ENCODE measurements around the gene AIFM2.
A peak's percentile ranks its signal among the peaks of the same experiment; 100 is the strongest.

AIFM2 gene

GRCh38 chr10:70167246-70167645, 34.6 kb upstream of the AIFM2 start:
- peaks cover 0 to 49% of the 10 kb centered on the region in 2 experiments for H3K36me3 ChIP-seq (ENCODE audit: control insufficient read depth in 1 of 2, insufficient read depth in 2 of 2, low read depth in 1 of 2, low read length in 2 of 2)
- no peak overlapping the region for H2BK15ac ChIP-seq (ENCODE audit: low read depth, poor library complexity, severe bottlenecking)
- H3K4me3 ChIP-seq (ENCODE audit: insufficient read depth in 1 of 2, low read depth in 1 of 2, low read length in 2 of 2), result peak overlapping the region in 1 of 2 experiments; percentile 99
- no peak overlapping the region for H2BK120ac ChIP-seq (ENCODE audit: low read depth, low read length)
- no peak overlapping the region for H2BK12ac ChIP-seq (ENCODE audit: low read length in 2 of 2)
- no peaks in the 10 kb centered on the region for H3K9me3 ChIP-seq (ENCODE audit: control insufficient read depth, low read length)
- H2AK5ac ChIP-seq (ENCODE audit: low read length, severe bottlenecking), result no peak overlapping the region
- no peaks in the 10 kb centered on the region for H3K27me3 ChIP-seq (ENCODE audit: control insufficient read depth in 1 of 2, insufficient read depth in 1 of 2, low read length in 2 of 2)
- no peak overlapping the region for H3K18ac ChIP-seq (ENCODE audit: low read depth in 1 of 2, low read length in 2 of 2)
- H3K9ac ChIP-seq (ENCODE audit: low read length), result peak overlapping the region; percentile 99
- no peak overlapping the region for H3K14ac ChIP-seq (ENCODE audit: low read length in 2 of 2)
- WGBS, result 85% methylated on average over 5 of the region's 7 CpGs
- H3K23ac ChIP-seq (ENCODE audit: low read length in 2 of 2), result no peak overlapping the region
- H2AFZ ChIP-seq (ENCODE audit: low read depth, low read length), result no peak overlapping the region
- no peak overlapping the region for H4K91ac ChIP-seq (ENCODE audit: low read length)
- DNase-seq, result no peak
- no peak overlapping the region for H3K4ac ChIP-seq (ENCODE audit: low read depth in 1 of 2, low read length in 2 of 2)
- H3K79me1 ChIP-seq (replicated peaks; ENCODE audit: low read length, poor library complexity, severe bottlenecking), result no peaks in the 10 kb centered on the region
- no peak overlapping the region for H3K27ac ChIP-seq (ENCODE audit: low read length, poor library complexity, severe bottlenecking)
- no peak overlapping the region for H4K8ac ChIP-seq (ENCODE audit: low read length)
- H2BK5ac ChIP-seq (ENCODE audit: low read depth, low read length, poor library complexity, severe bottlenecking), result no peak overlapping the region
- peaks cover 4% of the 10 kb centered on the region for H3K4me1 ChIP-seq (ENCODE audit: control insufficient read depth, insufficient read depth, low read depth, low read length)
- H3K4me2 ChIP-seq (ENCODE audit: low read length, poor library complexity, severe bottlenecking), result no peak overlapping the region

GRCh38 chr10:70166394-70166793, 33.8 kb upstream of the AIFM2 start:
- no peak overlapping the region for H2AFZ ChIP-seq (ENCODE audit: low read depth, low read length)
- H3K23ac ChIP-seq (ENCODE audit: low read length in 2 of 2), result no peak overlapping the region
- no peak overlapping the region for H3K4ac ChIP-seq (ENCODE audit: low read depth in 1 of 2, low read length in 2 of 2)
- no peak overlapping the region for H2BK120ac ChIP-seq (ENCODE audit: low read depth, low read length)
- H3K79me1 ChIP-seq (replicated peaks; ENCODE audit: low read length, poor library complexity, severe bottlenecking), result no peaks in the 10 kb centered on the region
- H2AK5ac ChIP-seq (ENCODE audit: low read length, severe bottlenecking), result no peak overlapping the region
- no peak overlapping the region for H2BK12ac ChIP-seq (ENCODE audit: low read length in 2 of 2)
- H3K9me3 ChIP-seq (ENCODE audit: control insufficient read depth, low read length), result no peaks in the 10 kb centered on the region
- H3K27ac ChIP-seq (ENCODE audit: low read length, poor library complexity, severe bottlenecking), result no peak overlapping the region
- peaks cover 7% of the 10 kb centered on the region for H3K4me1 ChIP-seq (ENCODE audit: control insufficient read depth, insufficient read depth, low read depth, low read length)
- H3K14ac ChIP-seq (ENCODE audit: low read length in 2 of 2), result no peak overlapping the region
- H4K91ac ChIP-seq (ENCODE audit: low read length), result no peak overlapping the region
- H3K9ac ChIP-seq (ENCODE audit: low read length), result no peak overlapping the region
- H3K4me3 ChIP-seq (ENCODE audit: insufficient read depth in 1 of 2, low read depth in 1 of 2, low read length in 2 of 2), result peak overlapping the region in 1 of 2 experiments; percentile 99
- H3K27me3 ChIP-seq (ENCODE audit: control insufficient read depth in 1 of 2, insufficient read depth in 1 of 2, low read length in 2 of 2), result no peaks in the 10 kb centered on the region
- no peak for DNase-seq
- no peak overlapping the region for H3K4me2 ChIP-seq (ENCODE audit: low read length, poor library complexity, severe bottlenecking)
- H2BK5ac ChIP-seq (ENCODE audit: low read depth, low read length, poor library complexity, severe bottlenecking), result no peak overlapping the region
- no peak overlapping the region for H4K8ac ChIP-seq (ENCODE audit: low read length)
- no peak overlapping the region for H3K18ac ChIP-seq (ENCODE audit: low read depth in 1 of 2, low read length in 2 of 2)
- 94% methylated on average over 3 of the region's 3 CpGs for WGBS
- H2BK15ac ChIP-seq (ENCODE audit: low read depth, poor library complexity, severe bottlenecking), result no peak overlapping the region
- peaks cover 0 to 56% of the 10 kb centered on the region in 2 experiments for H3K36me3 ChIP-seq (ENCODE audit: control insufficient read depth in 1 of 2, insufficient read depth in 2 of 2, low read depth in 1 of 2, low read length in 2 of 2)

DNA sequence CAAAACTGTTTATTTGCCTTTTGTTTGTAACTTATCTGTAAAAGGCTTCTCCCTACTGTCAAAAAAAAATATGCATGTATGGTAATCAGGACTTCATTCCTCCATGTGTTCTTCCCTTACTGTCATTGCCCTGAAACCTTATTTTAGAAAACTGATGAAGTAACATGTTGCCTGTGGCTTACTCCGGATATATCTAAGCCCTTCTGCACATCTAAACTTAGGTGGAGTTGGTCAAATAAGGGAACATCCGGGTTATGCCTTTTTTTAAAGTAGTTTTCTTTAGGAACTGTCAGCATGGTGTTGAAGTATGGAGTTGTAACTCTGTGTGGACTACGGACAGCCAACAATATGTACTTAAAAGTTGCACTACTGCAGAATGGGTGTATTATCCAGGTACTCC, 31.5 kb upstream of the AIFM2 start:
- no peak overlapping the region for H2BK15ac ChIP-seq (ENCODE audit: low read depth, poor library complexity, severe bottlenecking)
- no peaks in the 10 kb centered on the region for H3K27me3 ChIP-seq (ENCODE audit: control insufficient read depth in 1 of 2, insufficient read depth in 1 of 2, low read length in 2 of 2)
- H3K4me1 ChIP-seq (ENCODE audit: control insufficient read depth, insufficient read depth, low read depth, low read length), result peaks cover 7% of the 10 kb centered on the region
- no peak overlapping the region for H3K23ac ChIP-seq (ENCODE audit: low read length in 2 of 2)
- H3K18ac ChIP-seq (ENCODE audit: low read depth in 1 of 2, low read length in 2 of 2), result no peak overlapping the region
- H4K91ac ChIP-seq (ENCODE audit: low read length), result no peak overlapping the region
- no peak overlapping the region for H3K9ac ChIP-seq (ENCODE audit: low read length)
- H3K36me3 ChIP-seq (ENCODE audit: control insufficient read depth in 1 of 2, insufficient read depth in 2 of 2, low read depth in 1 of 2, low read length in 2 of 2), result peaks cover 4 to 79% of the 10 kb centered on the region in 2 experiments
- no peak overlapping the region for H3K4me2 ChIP-seq (ENCODE audit: low read length, poor library complexity, severe bottlenecking)
- H3K9me3 ChIP-seq (ENCODE audit: control insufficient read depth, low read length), result no peaks in the 10 kb centered on the region
- no peak overlapping the region for H3K14ac ChIP-seq (ENCODE audit: low read length in 2 of 2)
- H2AK5ac ChIP-seq (ENCODE audit: low read length, severe bottlenecking), result no peak overlapping the region
- no peak overlapping the region for H3K4ac ChIP-seq (ENCODE audit: low read depth in 1 of 2, low read length in 2 of 2)
- DNase-seq, result no peak
- no peak overlapping the region for H4K8ac ChIP-seq (ENCODE audit: low read length)
- H3K4me3 ChIP-seq (ENCODE audit: insufficient read depth in 1 of 2, low read depth in 1 of 2, low read length in 2 of 2), result no peak overlapping the region
- no peak overlapping the region for H2BK120ac ChIP-seq (ENCODE audit: low read depth, low read length)
- H2BK5ac ChIP-seq (ENCODE audit: low read depth, low read length, poor library complexity, severe bottlenecking), result no peak overlapping the region
- H3K27ac ChIP-seq (ENCODE audit: low read length, poor library complexity, severe bottlenecking), result no peak overlapping the region
- WGBS, result 93% methylated on average over 3 of the region's 3 CpGs
- H3K79me1 ChIP-seq (replicated peaks; ENCODE audit: low read length, poor library complexity, severe bottlenecking), result no peaks in the 10 kb centered on the region
- H2AFZ ChIP-seq (ENCODE audit: low read depth, low read length), result no peak overlapping the region
- no peak overlapping the region for H2BK12ac ChIP-seq (ENCODE audit: low read length in 2 of 2)

GRCh38 chr10:70163448-70163847, 30.8 kb upstream of the AIFM2 start:
- Histone ChIP-seq H3K9me3 (ENCODE audit: control insufficient read depth, low read length) (no peaks in the 10 kb centered on the region), H2AK5ac (ENCODE audit: low read length, severe bottlenecking) (no peak overlapping the region), H3K4me3 (ENCODE audit: insufficient read depth in 1 of 2, low read depth in 1 of 2, low read length in 2 of 2) (no peak overlapping the region), H3K36me3 (ENCODE audit: control insufficient read depth in 1 of 2, insufficient read depth in 2 of 2, low read depth in 1 of 2, low read length in 2 of 2) (peaks cover 4 to 86% of the 10 kb centered on the region in 2 experiments), H3K4me2 (ENCODE audit: low read length, poor library complexity, severe bottlenecking) (no peak overlapping the region), H2BK15ac (ENCODE audit: low read depth, poor library complexity, severe bottlenecking) (no peak overlapping the region), H3K27me3 (ENCODE audit: control insufficient read depth in 1 of 2, insufficient read depth in 1 of 2, low read length in 2 of 2) (no peaks in the 10 kb centered on the region), H2AFZ (ENCODE audit: low read depth, low read length) (no peak overlapping the region), H3K9ac (ENCODE audit: low read length) (no peak overlapping the region), H2BK120ac (ENCODE audit: low read depth, low read length) (no peak overlapping the region), H3K4ac (ENCODE audit: low read depth in 1 of 2, low read length in 2 of 2) (no peak overlapping the region), H3K14ac (ENCODE audit: low read length in 2 of 2) (no peak overlapping the region), H3K18ac (ENCODE audit: low read depth in 1 of 2, low read length in 2 of 2) (no peak overlapping the region), H3K27ac (ENCODE audit: low read length, poor library complexity, severe bottlenecking) (no peak overlapping the region), H2BK5ac (ENCODE audit: low read depth, low read length, poor library complexity, severe bottlenecking) (no peak overlapping the region), H4K91ac (ENCODE audit: low read length) (no peak overlapping the region), H3K79me1 (replicated peaks; ENCODE audit: low read length, poor library complexity, severe bottlenecking) (no peaks in the 10 kb centered on the region), H3K23ac (ENCODE audit: low read length in 2 of 2) (no peak overlapping the region), H2BK12ac (ENCODE audit: low read length in 2 of 2) (no peak overlapping the region), H3K4me1 (ENCODE audit: control insufficient read depth, insufficient read depth, low read depth, low read length) (peaks cover 5% of the 10 kb centered on the region), H4K8ac (ENCODE audit: low read length) (no peak overlapping the region)
- DNase-seq, result no peak
- 98% methylated on average over 4 of the region's 4 CpGs for WGBS

Measured in mesenchymal stem cell (in vitro differentiated cells and primary cell).